A673 (cell line): ENCODE measurements around the gene H19. TPM values are rescaled to one million over a fixed set of nuclear protein-coding genes. Genes with fewer than 3 reads are reported as not detected.

Experiments used
- BruUV-seq: library from RNA; stranded (reverse); fragments of 400-500 nt; replicated peaks from 2 replicates; lab custom pipeline; 2021; lab: Mats Ljungman, UMichigan
- CTCF ChIA-PET: fragments of 300-600 bp; sonication (Branson Sonifier 250); formaldehyde crosslinking; loops from one replicate; lab custom pipeline; 2022; ENCODE audit warnings: antibody characterized with exemption; lab: Charles Lee
- POLR2A ChIA-PET: fragments of 300-600 bp; sonication (Branson Sonifier 250); formaldehyde crosslinking; loops from one replicate; lab custom pipeline; 2022; ENCODE audit warnings: antibody characterized with exemption; ENCODE audit not compliant: low non-redundant PET; lab: Charles Lee
- DNase-seq: peaks from one replicate; pipeline ENCODE4 v3.0.0-alpha.2; 2015; ENCODE audit warnings: low spot score
- H3K27ac ChIP-seq: fragments of 200-600 bp; sonication (generic); 2 replicates; pipeline ENCODE4 v1.5.1; 2016; ENCODE audit warnings: mixed run types, low read depth, mild to moderate bottlenecking, mixed read lengths, antibody characterized with exemption, low read length; ENCODE audit not compliant: poor library complexity, severe bottlenecking
- H3K27me3 ChIP-seq: fragments of 200-600 bp; sonication (generic); replicated peaks from 2 replicates; pipeline ENCODE4 v1.6.1; 2017; ENCODE audit warnings: mixed run types, low read depth, mild to moderate bottlenecking, mixed read lengths, antibody characterized with exemption, low read length; ENCODE audit not compliant: insufficient read depth, poor library complexity
- H3K36me3 ChIP-seq: fragments of 200-600 bp; sonication (generic); 2 replicates; pipeline ENCODE4 v1.6.1; 2016; ENCODE audit warnings: mixed run types, mild to moderate bottlenecking, mixed read lengths, antibody characterized with exemption, low read length; ENCODE audit not compliant: insufficient read depth, poor library complexity, severe bottlenecking
- H3K4me1 ChIP-seq: fragments of 200-600 bp; sonication (generic); 2 replicates; pipeline ENCODE4 v1.6.1; 2017; ENCODE audit warnings: mixed run types, mild to moderate bottlenecking, mixed read lengths, antibody characterized with exemption, low read length; ENCODE audit not compliant: insufficient read depth, poor library complexity, severe bottlenecking
- H3K4me3 ChIP-seq: fragments of 200-600 bp; sonication (generic); 2 replicates; pipeline ENCODE4 v1.5.1; 2016; ENCODE audit warnings: low read depth, mixed run types, mild to moderate bottlenecking, mixed read lengths, low read length; ENCODE audit not compliant: poor library complexity, severe bottlenecking
- H3K9me3 ChIP-seq: fragments of 200-600 bp; sonication (generic); 2 replicates; pipeline ENCODE4 v1.6.1; 2016; ENCODE audit warnings: mixed run types, low read depth, mild to moderate bottlenecking, mixed read lengths, antibody characterized with exemption, low read length; ENCODE audit not compliant: poor library complexity, severe bottlenecking
- EZH2 ChIP-seq: fragments of 200-600 bp; sonication (generic); IDR thresholded peaks from 2 replicates; pipeline ENCODE4 v1.6.1; 2017; ENCODE audit warnings: borderline replicate concordance, low read depth, mild to moderate bottlenecking, mixed read lengths, antibody characterized with exemption, low read length; ENCODE audit not compliant: poor library complexity, severe bottlenecking
- intact Hi-C: fragments of 100-400 bp; cut with micrococcal nuclease; formaldehyde crosslinking; loops from one replicate; pipeline ENCODE4 v1.10.0; 2022; ENCODE audit not compliant: unreplicated experiment
- total RNA-seq: library from RNA; stranded (reverse); gene quantifications from 2 replicates; pipeline ENCODE4 v1.2.3, GENCODE V29; 2021
- TF ChIP-seq, protein P1 (sequence below): fragments of 300-800, 200-600 bp; sonication (generic); conservative IDR thresholded peaks from 2 replicates; pipeline ENCODE4 v1.5.1; 2017; ENCODE audit warnings: low read depth, mild to moderate bottlenecking, antibody characterized with exemption, low read length, moderate library complexity, mixed read lengths

Gene H19
- total RNA-seq, 1 experiment from 2014 or later = not detected

GRCh38 chr11:2012440-2012839 lies 14.8 kb upstream of the H19 start:
- BruUV-seq = no TSS peak
- TF ChIP-seq, protein P1, sequence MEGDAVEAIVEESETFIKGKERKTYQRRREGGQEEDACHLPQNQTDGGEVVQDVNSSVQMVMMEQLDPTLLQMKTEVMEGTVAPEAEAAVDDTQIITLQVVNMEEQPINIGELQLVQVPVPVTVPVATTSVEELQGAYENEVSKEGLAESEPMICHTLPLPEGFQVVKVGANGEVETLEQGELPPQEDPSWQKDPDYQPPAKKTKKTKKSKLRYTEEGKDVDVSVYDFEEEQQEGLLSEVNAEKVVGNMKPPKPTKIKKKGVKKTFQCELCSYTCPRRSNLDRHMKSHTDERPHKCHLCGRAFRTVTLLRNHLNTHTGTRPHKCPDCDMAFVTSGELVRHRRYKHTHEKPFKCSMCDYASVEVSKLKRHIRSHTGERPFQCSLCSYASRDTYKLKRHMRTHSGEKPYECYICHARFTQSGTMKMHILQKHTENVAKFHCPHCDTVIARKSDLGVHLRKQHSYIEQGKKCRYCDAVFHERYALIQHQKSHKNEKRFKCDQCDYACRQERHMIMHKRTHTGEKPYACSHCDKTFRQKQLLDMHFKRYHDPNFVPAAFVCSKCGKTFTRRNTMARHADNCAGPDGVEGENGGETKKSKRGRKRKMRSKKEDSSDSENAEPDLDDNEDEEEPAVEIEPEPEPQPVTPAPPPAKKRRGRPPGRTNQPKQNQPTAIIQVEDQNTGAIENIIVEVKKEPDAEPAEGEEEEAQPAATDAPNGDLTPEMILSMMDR = no peak
- no peak for TF ChIP-seq EZH2
- Histone ChIP-seq H3K27me3 (no peaks in the 10 kb centered on the region), H3K36me3 (no peaks in the 10 kb centered on the region), H3K27ac (no peak overlapping the region), H3K9me3 (no peaks in the 10 kb centered on the region), H3K4me3 (no peak overlapping the region), H3K4me1 (no peaks in the 10 kb centered on the region)
- intact Hi-C loops = no loop called here
- ChIA-PET POLR2A (no interaction called here), CTCF (no interaction called here)
- no peak for DNase-seq

GRCh38 chr11:2004466-2004865 lies 6.8 kb upstream of the H19 start:
- Histone ChIP-seq H3K27me3 (no peaks in the 10 kb centered on the region), H3K27ac (no peak overlapping the region), H3K9me3 (no peaks in the 10 kb centered on the region), H3K4me3 (no peak overlapping the region), H3K4me1 (no peaks in the 10 kb centered on the region), H3K36me3 (no peaks in the 10 kb centered on the region)
- DNase-seq = no peak
- POLR2A ChIA-PET = no interaction called here
- intact Hi-C loops = no loop called here
- no peak for TF ChIP-seq EZH2
- TF ChIP-seq, protein P1 = no peak
- BruUV-seq = no TSS peak
- CTCF ChIA-PET = no interaction called here

- Histone ChIP-seq H3K9me3 (no peaks in the 10 kb centered on the region), H3K4me3 (no peak overlapping the region), H3K36me3 (no peaks in the 10 kb centered on the region), H3K27ac (no peak overlapping the region), H3K4me1 (no peaks in the 10 kb centered on the region), H3K27me3 (no peaks in the 10 kb centered on the region)
- intact Hi-C loops = no loop called here
- POLR2A ChIA-PET = no interaction called here
- CTCF ChIA-PET = no interaction called here
- BruUV-seq = no TSS peak
- no peak for DNase-seq
- TF ChIP-seq EZH2 = no peak
- TF ChIP-seq, protein P1 = no peak
Measured at GRCh38 chr11:2002807-2003206, 5.2 kb upstream of the H19 start.
